ENCODE results near the gene NFE2L3.
"Not testable (repeated sequence)": the region's sequence is repeated elsewhere in the genome, so short reads cannot be mapped to it uniquely, and the experiment has no call there.

NFE2L3 gene

GRCh38 chr7:26187380-26188205 lies 35.6 kb downstream of the NFE2L3 start:
- DNase-seq (ENCODE audit: low read depth): no peak

- DNase-seq (ENCODE audit: low read depth): no peak
Observed at GRCh38 chr7:26188206-26188956, 36.4 kb downstream of the NFE2L3 start.

DNA sequence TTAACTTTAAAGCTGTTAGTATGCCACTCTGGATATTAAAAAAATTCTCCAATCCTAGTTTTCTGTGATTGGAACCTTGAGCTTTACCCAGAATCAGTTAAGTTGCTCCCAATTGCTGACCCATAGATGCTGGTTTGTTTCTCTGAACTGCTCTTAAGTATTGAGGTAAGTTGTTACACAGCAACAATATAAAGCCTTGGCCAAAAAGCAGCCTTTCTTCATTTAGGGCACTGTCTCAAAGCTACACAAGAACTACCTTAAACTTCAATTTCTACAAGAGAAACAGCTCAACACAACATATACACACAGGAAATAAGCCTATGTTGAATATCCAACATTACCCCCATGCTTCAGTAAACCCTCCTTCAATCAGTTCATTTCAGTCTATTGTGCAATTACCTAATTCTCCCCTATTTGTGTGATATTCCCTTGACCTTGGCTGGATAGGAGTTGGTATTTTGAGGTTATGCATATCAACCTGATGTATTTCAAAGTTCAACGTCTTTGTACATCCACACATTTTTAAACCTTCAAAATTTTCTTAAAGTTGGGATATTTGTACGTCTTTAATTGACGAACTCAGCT lies 37.1 kb downstream of the NFE2L3 start:
- DNase-seq (ENCODE audit: low read depth): no peak

- DNase-seq (ENCODE audit: low read depth): no peak
Observed at GRCh38 chr7:26189697-26190096, 37.7 kb downstream of the NFE2L3 start.

GRCh38 chr7:26190417-26190869 lies 38.4 kb downstream of the NFE2L3 start:
- DNase-seq (ENCODE audit: low read depth): no peak

DNA sequence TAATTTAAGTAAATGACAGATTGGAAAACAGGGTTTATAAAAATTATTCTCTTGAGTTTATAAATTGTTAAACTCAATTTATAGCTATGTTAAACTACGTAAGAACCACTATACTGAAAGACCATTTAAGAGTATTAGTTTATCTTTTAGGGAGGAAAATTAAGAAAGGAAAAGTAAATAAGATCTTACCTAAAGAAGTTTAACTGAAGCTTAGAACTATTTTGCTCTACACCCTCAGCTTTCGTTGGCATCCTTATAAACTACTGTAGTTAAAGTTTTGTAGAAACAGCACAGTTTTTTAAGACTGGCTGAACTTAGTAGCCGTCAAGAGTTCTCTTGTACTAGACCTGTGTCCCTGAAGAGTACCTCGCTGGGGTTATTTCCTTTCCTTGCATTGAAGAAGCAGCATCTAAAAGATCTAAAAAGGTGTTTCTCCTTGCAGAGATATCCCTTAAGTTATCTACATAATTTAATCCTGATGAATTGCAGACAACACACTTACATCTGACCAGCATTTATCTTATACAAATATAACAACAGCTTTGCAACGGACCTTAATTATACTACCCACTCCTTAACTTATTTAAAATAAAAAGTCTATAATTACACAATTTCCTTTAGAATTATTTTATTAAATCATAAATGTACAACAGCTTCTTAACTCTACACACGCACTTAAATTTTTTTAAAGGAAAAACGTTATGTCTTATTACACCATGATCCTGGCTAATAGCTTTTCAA lies 39.4 kb downstream of the NFE2L3 start:
- DNase-seq (ENCODE audit: low read depth): no peak

DNA sequence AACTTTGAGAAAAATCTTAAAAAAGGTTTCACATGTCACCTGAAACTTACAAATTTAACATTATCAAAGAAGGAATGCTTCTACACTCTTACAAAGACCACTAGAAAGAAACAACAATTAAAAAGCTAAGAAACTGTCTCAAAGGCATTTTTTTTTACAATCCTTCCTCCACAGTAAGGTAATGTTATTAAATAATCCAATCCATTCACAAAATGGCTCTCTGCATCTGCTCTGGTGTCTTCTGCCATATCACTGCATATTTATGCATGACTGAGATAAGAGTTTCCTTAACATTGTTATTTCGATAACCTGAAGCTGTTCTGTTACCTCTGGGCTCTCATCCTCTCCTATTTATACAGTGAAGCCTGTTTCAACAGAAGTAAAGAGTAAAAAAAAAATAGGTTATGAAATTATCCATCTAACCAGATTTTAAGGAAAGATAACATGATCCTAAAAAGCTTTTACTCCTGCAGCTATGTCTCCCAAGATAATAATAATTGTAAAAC lies 40.0 kb downstream of the NFE2L3 start:
- no peak for DNase-seq (ENCODE audit: low read depth)

DNA sequence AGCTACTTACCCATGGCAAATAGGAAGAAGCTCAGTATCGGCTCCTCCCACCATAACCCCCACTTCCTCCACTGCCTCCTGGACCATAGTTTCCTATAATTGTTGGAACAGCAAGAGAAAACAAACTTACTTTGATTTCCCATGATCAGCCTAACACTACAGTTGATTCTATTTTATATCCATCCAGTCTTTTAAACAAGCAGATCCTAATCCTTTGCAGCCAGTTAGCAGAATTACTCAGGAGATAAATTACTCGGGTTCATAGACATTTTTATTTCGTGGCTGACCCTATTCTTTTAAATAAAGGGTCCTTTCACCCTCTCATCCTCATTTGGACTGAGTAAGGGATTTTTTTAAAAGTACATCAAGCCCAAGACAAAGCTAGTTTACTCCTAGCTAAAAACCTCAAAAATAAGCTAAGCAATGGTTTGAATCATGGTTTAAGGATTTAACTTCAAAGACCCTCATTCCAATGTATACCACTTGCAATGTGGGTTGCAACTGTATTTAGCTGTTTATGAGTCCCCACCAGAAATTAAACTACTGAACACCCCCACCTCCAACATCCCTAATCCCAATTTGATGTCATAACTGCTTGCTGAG lies 40.6 kb downstream of the NFE2L3 start:
- no peak for DNase-seq (ENCODE audit: low read depth)

- DNase-seq (ENCODE audit: low read depth): no peak
Observed at GRCh38 chr7:26193432-26194207, 41.6 kb downstream of the NFE2L3 start.

DNA sequence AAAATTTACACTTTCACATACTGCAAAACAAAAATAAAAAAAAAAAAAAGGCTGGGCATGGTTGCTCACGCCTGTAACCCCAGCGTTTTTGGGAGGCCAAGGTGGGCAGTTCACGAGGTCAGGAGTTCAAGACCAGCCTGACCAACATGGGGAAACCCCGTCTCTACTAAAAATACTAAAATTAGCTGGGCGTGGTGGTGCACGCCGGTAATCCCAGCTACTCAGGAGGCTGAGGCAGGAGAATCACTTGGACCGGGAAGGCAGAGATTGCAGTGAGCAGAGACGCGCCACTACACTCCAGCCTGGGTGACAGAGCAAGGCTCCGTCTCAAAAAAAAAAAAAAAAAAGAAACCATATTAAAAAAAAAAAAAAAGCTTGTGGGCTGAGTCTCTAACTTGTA lies 42.8 kb downstream of the NFE2L3 start:
- not testable (repeated sequence) for DNase-seq (ENCODE audit: low read depth)

GRCh38 chr7:26195182-26195581 lies 43.2 kb downstream of the NFE2L3 start:
- no peak for DNase-seq (ENCODE audit: low read depth)

DNA sequence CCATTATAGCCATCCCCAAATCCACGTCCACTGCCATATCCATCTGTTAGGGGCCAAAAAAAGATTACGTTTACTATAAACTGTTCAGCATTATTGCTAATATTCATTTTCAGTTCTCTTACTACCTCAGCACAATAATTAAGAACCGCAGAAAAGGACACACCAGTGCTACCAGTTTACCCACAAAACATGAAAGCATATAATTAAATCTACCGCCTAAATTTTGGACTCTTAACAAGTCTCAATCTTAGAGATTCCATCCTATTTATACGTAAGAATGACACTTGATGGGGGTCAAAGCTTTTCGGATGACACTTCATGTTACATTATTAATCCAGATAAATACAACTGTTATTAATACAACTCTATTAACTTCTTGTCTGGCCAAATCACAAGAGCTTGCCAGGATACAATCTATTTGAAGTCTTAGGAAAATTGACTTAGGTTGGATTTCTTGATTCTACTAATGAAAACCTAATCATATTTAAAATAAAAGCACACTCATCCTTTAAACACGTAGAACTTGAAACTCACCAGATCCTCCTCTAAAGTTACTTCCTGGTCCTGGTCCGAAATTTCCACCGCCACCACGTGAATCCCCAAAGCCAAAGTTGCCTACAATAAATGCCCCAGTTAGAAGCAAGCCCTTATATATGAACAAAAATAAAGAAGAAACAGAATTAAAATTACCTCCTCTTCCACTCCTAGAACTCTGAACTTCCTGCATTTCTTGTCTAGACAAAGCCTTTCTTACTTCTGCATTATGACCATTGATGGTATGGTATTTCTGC lies 44.1 kb downstream of the NFE2L3 start:
- no peak for DNase-seq (ENCODE audit: low read depth)

DNA sequence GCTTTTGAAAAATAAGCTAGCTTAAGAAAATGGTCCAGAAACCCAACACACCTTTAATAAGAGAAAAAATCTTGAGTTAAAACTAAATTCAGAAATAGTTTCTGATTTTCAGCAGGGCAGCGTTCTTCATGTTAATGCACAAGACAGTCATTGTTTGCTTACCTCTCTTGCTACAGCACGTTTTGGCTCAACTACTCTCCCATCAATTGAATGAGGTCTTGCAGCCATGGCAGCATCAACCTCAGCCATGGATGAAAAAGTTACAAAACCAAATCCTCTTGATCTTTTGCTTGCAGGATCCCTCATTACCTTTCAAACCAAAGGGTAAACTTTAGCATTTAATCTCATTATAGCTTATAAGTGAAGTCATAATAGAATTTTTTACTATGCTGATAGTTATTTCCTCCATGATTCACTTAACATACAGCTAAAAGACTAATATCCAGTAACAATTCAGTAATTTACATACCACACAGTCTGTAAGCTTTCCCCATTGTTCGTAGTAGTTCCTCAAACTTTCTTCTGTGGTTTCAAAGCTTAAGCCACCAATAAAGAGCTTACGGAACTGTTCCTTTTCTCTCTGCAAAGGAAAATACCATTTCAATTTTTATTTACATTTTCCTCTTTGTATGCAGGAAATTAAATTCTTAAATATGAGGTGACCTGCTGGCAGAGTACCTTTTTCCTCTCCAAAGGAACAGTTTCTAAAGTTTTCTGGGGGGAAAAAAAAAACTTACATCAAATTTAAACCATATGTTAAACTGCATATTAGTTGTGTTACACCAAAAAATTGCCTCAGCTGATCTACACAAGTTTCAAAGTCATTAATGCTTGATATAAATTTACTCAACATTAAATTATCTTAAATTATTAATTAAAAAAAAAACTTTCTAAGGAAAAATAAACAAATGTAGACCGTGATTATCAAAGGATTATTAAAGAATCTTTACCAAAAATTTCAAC lies 45.4 kb downstream of the NFE2L3 start:
- DNase-seq (ENCODE audit: low read depth): no peak

GRCh38 chr7:26198133-26198780 lies 46.3 kb downstream of the NFE2L3 start:
- no peak for DNase-seq (ENCODE audit: low read depth)

GRCh38 chr7:26198781-26199169 lies 46.8 kb downstream of the NFE2L3 start:
- DNase-seq (ENCODE audit: low read depth): no peak

GRCh38 chr7:26199301-26200037 lies 47.5 kb downstream of the NFE2L3 start:
- DNase-seq (ENCODE audit: low read depth): peak; percentile 54

GRCh38 chr7:26200038-26200443 lies 48.0 kb downstream of the NFE2L3 start:
- DNase-seq (ENCODE audit: low read depth): peak; percentile 66
